PFSK-1 (cell line): ENCODE results near the gene CEP78.

ENCODE experiments used
- FOXP2 ChIP-seq: optimal IDR thresholded peaks from 2 replicates; pipeline ENCODE3; 2011; ENCODE audit warnings: borderline replicate concordance, control low read depth, inconsistent platforms; ENCODE audit not compliant: insufficient read depth; ENCODE audit errors: extremely low read length, extremely low read depth
- POLR2AphosphoS5 ChIP-seq: IDR thresholded peaks from 2 replicates; pipeline ENCODE4 v1.6.1; 2012; ENCODE audit warnings: low read depth, mild to moderate bottlenecking, control low read depth, low read length, moderate library complexity
- REST ChIP-seq, 2 experiments: IDR thresholded peaks; 2 replicates each; pipeline versions ENCODE4 v1.6.1 to v1.8.0; 2011 to 2012; ENCODE audit warnings: low read depth in 2 of 2, low read length in 2 of 2, control low read depth in 1 of 2, inconsistent platforms in 1 of 2, mild to moderate bottlenecking in 1 of 2, moderate library complexity in 1 of 2; ENCODE audit not compliant: insufficient read depth in 1 of 2
- SIN3A ChIP-seq: IDR thresholded peaks from 2 replicates; pipeline ENCODE4 v1.6.1; 2012; ENCODE audit warnings: mild to moderate bottlenecking, low read length, moderate library complexity, borderline replicate concordance; ENCODE audit not compliant: insufficient read depth
- TAF1 ChIP-seq: IDR thresholded peaks from 2 replicates; pipeline ENCODE4 v1.6.1; 2012; ENCODE audit warnings: low read length, control low read depth, borderline replicate concordance; ENCODE audit not compliant: insufficient read depth

Gene CEP78

GRCh38 chr9:78298046-78298765 is 62.3 kb downstream of the CEP78 start:
- TF ChIP-seq SIN3A (no peak), POLR2AphosphoS5 (no peak), FOXP2 (no peak), REST (IDR thresholded peaks at IDR 0.05; ENCODE audit: insufficient read depth in 1 of 2, low read depth in 2 of 2, low read length in 2 of 2) (no peak), TAF1 (no peak)

GRCh38 chr9:78300209-78300608 is 64.3 kb downstream of the CEP78 start:
- TF ChIP-seq FOXP2 (no peak), TAF1 (no peak), SIN3A (no peak), POLR2AphosphoS5 (no peak), REST (IDR thresholded peaks at IDR 0.05; ENCODE audit: insufficient read depth in 1 of 2, low read depth in 2 of 2, low read length in 2 of 2) (no peak)

GRCh38 chr9:78301466-78301865 is 65.6 kb downstream of the CEP78 start:
- TF ChIP-seq REST (IDR thresholded peaks at IDR 0.05; ENCODE audit: insufficient read depth in 1 of 2, low read depth in 2 of 2, low read length in 2 of 2) (no peak), FOXP2 (no peak), TAF1 (no peak), POLR2AphosphoS5 (no peak), SIN3A (no peak)

- TF ChIP-seq REST (IDR thresholded peaks at IDR 0.05; ENCODE audit: insufficient read depth in 1 of 2, low read depth in 2 of 2, low read length in 2 of 2) (no peak), SIN3A (no peak), FOXP2 (no peak), POLR2AphosphoS5 (no peak; the same call in 1 of the 2 replicates), TAF1 (no peak)
Measured at GRCh38 chr9:78303377-78304062, 67.6 kb downstream of the CEP78 start.
